ENCODE results near the gene FRRS1.

FRRS1 gene

DNA sequence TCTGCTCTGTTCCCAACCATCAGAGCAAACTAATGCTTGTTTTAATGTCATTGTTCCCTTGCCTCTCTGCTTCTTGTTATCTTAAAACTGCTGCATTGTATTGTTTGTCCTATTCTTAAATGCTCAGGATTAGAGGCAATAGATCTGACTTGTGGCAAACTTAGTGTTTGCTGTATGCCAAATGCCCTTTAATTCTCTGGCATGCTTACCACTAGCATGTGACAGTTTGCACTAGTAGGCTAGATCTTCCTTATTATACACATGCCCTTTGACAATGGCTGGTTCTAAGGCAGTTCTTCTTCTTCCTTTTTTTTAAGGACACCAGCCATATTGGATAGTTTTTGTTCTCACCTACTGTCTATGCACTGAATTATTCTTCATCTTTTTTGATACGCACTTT, 90.4 kb downstream of the FRRS1 start:
- no peak for DNase-seq (ENCODE audit: low spot score)

DNA sequence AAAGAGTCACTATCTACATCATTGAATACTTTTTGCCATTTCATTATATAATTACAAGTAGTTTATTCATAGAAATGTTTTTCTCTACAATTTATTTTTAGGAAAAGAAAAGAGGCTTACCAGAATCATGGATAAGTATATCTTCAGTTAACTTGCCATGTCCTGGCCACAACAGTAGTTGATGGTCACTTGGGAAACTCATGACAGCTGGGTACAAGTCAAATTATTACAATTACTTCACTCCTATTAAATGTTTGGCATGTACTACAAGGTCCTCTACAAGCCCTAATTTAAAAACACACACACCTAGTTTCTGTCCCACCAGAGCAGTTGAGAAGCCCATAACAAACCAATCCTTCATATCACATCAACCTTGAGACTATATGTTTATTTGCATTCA, 91.1 kb downstream of the FRRS1 start:
- DNase-seq (ENCODE audit: low spot score), result no peak

DNA sequence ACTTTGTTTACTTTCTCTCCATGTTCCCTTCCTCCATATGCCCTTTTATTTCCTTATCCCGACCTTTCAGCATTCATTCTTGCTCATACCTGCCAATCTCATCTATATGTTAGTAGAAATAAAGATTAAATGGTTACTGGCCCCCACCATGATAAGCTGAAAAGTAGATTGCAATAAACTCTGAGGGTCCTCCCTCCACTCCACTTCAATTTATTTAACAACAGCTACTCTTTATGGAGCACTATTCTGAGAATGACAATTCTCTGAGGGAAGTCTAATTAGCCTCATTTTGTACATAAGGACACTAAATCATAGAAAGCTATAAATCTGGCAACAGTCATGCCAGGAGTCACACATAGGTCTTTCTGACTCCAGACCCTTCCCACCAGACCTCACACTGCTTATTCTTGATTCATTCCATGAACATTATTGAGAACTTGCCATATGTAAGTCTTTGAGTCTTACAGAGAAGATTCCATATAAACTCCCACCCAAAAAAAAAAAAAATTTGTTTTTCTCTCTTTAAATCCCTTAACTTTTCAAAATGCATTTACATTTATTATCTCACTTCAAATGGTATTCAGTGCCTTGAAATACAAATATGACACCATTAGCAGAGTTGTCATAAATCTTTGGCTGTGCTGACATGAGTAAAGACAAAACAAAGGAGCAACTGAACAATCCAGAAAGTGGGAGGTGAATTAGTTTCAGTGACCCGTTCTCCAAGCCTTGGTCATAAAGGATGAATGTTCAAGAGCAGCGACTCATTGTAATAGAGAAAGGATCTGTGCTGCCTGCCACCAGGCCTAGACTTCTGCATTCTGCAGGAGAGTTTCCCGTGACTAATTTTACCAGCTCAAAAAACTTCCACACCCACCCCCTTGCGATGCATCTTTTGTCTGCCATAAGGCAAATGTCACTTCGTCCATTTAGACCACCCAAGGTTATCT, 92.0 kb downstream of the FRRS1 start:
- no peak for DNase-seq (ENCODE audit: low spot score)

DNA sequence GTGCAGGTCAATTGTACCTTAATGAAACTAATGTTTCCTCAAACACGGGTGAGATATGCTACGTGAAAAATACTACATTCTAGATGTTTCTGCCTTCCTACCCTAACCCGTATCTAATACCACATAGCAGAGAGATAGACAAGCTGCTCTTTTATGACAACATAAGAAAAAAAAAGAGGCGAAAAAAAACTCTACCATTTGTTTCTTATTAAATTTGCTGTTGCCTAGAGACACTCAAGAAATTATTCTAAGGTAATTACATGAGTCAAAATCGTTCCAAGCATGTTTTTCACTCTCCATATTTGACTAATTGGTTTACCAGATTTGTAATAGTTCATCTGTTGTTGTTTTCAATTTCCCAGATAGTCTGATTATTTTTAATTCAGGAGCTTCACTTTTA, 93.1 kb downstream of the FRRS1 start:
- DNase-seq (ENCODE audit: low spot score), result no peak

DNA sequence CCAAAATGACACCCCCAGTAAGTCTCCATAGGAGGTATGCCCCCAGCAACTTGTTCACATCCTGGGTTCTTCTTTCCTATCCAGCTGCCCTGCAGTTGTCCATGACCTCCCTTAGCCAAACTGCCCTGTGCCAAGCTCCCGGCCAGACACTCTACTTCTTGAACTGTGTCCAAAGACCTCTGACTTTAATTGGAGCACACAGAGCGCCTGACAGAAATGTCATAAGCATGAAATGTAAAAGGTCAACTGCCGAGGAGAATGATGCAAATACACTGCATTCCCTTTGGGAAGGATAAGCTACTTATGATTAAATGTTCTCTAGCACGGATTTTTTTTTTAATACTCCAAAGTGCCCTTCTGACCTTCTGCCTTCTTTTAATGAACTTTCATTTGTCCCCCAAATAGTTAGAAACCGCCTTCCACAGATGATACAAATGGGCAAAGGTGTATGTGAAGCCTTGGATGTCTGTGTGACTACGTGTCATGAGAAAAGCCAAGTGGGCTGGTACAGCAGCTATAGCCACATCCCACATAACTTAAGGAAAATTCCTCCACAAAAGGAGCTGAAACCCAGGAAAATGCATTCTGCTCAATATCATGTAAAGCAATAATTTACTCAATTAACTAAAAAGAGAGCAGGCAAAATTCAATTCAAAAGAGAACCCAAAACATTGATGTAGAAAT, 93.8 kb downstream of the FRRS1 start:
- no peak for DNase-seq (ENCODE audit: low spot score)

DNA sequence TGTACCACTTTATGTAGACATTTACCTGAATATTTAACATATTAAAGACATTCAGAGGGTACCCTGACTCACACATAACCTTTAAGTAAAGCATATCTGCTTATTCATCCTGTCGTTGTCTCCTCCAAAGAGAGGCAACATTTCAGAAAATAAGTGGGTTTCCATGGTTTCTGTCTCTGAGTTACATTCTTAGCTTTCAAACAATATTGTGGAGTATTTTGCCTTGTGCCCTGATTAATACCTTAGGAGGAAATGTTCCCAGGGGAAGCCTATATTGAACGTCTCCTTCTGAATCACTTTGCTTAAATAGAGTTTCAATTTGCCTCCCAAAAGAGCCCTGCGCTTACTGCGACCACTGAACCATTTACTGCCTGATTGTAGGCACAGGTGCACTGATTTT, 94.4 kb downstream of the FRRS1 start:
- no peak for DNase-seq (ENCODE audit: low spot score)

DNA sequence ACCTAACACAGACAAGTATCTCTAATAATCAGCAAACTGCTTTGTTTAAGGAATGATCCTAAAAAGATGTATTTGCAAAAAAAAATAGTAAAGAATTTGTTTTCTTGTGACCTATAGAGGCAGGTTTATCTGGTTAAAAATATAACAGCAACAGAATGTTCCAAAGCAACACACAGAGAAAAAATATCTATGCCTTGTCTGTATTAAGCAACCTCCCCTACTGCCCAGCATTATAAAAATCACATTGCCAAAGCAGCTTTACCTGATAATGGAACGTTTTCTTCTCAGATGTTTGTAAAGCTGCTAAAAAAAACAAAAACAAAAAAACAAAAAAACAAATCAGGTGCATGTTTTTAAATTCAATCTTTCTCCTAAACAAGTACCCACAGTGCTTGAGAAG, 95.9 kb downstream of the FRRS1 start:
- DNase-seq (ENCODE audit: low spot score), result no peak

DNA sequence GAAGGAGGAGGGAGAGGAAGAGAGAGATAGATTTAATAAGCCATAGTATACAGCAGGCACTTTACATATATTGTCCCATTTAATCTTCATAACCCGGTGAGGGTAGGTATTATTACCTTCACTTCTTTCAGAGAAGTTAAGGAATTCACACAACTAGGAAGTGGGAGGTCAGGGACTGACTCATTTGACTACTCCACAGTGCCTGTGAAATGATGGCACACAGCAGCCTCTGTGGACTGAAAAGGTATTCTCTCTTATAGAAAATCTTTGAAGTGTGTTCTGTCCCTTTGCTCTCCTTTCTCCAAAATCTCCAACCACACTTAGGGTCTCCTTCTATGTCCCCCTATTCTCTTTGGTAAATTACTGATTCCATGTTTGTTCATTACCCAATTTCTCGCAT, 96.6 kb downstream of the FRRS1 start:
- no peak for DNase-seq (ENCODE audit: low spot score)

DNA sequence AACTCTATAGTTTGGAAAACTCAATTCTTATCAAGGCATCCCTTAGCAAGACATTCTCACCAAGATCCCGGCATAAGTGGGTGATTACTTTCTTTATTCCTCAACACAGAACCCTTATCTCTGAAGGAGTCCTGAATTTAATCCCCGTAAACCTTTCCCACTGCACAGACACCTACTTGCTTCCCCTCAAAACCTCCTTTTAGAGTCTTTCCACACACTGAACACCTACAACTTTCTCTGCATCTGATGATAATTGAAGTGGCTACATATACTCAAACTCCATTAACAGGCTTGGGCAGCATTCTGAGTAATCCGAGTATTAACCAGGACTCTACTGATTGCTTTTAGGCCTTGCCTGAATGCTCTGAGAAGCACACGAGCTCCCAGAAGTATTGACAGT, 97.1 kb downstream of the FRRS1 start:
- DNase-seq (ENCODE audit: low spot score), result no peak

DNA sequence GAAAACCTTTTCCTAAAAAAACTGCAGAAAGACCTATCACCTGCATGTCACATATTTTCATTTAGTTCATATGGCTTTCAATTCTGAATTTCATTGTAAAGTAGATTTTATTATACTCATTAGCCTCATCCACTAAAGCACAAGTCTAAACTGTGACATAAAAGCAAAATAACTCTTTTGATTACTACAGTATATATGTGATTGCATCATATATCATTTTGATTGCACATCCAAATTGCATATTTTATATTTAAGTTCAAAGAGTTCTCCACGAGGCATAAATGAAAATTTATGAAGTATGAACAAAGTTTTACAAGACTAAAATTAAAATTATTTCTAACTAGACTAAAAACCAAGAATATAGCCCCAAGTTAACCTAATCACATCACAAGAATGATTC, 101.2 kb downstream of the FRRS1 start:
- no peak for DNase-seq (ENCODE audit: low spot score)

DNA sequence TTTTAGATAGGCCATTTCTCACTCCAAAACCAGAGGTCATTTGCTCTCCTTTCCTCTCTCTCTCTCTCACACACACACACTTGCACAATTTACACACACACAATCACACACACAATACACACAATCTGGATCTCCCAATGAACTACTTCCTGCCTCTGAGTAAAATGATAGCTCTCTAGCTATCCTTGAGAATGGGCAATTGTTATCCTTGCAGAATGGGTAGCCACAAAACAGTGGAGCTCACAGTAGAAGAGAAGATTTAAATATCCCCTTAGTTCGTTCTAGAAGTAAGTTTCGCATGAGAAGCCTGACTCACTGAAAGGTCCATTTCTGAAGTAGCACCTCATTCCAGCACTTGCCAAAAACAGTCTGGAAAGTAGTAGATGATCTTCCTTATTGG, 102.9 kb downstream of the FRRS1 start:
- no peak for DNase-seq (ENCODE audit: low spot score)

DNA sequence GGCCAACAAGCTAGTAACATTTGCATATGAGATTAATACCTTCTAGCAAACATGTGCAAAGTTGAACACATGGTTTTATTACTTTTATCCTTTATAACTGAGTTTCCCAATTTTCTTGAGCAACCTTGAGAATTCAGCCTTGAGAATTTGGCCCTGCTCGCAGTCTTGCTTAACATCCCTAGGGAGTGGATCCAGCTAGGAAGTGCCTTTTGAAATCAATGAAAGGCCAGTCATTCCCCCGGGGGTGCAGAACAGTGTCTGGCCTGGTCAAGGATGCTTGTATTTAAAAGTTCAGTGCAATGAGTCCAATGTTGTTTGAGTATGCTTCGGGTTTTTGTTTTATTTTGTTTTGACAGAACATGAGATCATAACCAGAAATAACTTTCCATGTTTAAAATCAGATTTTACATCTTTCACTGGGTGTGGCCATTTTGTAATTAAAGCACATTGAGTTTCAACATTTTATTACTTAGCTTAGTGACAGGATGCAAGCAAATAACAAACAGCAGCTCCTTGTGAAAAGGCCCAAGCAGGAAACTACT, 103.8 kb downstream of the FRRS1 start:
- DNase-seq (ENCODE audit: low spot score), result no peak

DNA sequence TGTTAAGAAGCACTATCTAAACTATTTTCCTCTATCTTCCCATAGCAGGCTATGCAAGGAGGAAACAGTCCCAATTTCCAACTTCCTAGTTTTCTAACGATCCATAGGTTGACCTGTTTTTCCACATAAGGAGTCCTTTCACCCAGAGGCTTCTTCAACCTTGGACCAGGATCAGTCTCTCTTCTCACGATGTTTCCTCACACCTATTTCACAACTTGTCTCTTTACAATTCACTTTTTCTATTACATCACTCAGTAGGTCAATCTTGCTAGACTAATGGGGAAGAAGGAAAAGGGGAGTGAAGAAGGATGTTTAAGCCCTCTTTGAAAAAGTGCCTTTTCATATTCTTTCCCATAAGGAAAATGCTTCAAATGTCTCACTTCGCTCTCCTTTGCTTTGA, 104.7 kb downstream of the FRRS1 start:
- no peak for DNase-seq (ENCODE audit: low spot score)

DNA sequence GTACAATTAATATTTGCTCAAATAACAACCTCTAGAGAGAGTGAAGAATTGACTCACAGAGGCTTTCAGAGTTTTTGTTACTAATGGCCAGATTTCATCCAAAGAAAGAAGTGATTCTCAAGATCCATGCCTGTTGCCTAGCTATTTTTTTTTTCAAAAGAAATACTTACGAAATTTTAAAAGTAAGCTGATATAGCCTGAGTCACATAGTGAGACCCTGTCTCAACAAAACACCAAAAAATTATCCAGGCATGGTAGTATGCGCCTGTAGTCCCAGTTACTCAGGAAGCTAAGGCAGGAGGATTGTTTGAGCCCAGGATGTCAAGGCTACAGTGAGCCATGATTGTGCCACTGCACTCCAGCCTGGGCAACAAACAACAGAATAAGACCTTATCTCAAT, 105.9 kb downstream of the FRRS1 start:
- no peak for DNase-seq (ENCODE audit: low spot score)

DNA sequence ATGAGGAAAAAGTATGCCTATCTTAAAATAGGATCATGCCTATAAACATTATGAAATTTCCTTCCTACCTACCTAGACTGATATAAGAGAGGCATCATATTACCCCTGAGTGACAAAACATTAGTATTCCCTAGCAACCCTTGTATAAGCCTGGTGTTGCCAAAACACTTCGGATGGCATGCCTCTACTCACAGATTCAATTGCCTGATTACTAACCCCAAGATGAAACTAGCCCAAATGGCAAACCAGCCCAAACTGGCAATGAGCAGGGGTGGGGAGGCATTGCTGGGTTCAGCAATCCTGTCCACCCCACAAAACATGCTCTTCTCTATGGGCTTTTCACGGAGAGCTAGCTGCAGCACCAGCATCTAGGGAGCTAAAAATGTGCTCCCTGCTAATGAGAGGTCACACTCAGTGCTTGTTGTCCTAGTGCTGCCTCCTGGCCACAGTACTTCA, 106.7 kb downstream of the FRRS1 start:
- no peak for DNase-seq (ENCODE audit: low spot score)

All from hematopoietic multipotent progenitor cell treated with erythropoietin and hydrocortisone succinate and interleukin-3 and kit ligand, for 15 days (in vitro differentiated cells).